Measurements from ENCODE around the gene ARHGAP15.
"Not testable (repeated sequence)": the region's sequence is repeated elsewhere in the genome, so short reads cannot be mapped to it uniquely, and the experiment has no call there.

The ARHGAP15 gene

DNA sequence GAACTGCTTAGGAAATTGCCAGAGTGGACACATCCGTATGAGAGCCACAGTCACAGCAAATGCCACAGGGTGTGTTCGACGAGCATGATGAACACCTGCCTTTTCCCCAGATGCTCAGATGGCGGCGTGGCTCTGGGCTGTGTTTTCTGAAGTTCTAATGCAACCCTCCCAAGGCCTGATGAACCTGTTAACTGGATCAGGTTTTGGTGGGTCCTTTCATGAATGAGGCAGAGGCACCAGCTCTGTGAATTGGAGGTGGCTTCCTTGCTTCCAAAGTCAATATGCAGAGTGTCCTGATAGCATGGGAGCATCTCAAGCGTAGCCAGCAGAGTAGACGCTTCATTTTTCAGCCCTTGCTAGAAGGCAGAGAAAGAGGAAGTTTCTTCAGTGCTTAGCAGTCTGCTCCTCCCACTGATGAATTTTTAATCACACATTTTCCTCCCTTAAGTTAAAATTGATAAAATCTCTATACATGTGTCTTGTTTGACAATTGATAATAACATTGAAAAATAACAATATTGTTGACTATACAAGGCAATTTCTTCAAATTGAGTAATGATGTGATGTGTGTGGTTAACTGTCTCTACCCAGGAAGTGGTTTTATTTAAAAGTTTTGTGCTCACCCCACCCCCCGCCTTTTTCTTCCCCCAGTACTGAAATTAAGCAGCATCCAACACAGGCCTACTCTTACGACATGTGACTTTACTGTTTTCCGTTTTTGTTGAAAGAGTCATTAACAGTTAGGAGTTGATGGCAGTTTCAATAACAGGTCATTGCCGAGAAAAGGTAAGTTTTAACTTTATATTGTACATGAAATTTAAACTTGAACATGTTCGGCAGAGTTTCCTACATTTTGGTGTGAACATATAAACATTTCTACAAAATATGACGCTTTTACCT, at the start of gene ARHGAP15:
Gene ARHGAP15, plus strand, starts transcription at position 739 of the 900 bp plus-strand sequence.
- DNase-seq, result peak; percentile 98
- in situ Hi-C loops (cut with MboI; ENCODE audit: low pct_unique_long_range_greater_than_20kb, low sequenced_read_pairs), result no loop called here

DNA sequence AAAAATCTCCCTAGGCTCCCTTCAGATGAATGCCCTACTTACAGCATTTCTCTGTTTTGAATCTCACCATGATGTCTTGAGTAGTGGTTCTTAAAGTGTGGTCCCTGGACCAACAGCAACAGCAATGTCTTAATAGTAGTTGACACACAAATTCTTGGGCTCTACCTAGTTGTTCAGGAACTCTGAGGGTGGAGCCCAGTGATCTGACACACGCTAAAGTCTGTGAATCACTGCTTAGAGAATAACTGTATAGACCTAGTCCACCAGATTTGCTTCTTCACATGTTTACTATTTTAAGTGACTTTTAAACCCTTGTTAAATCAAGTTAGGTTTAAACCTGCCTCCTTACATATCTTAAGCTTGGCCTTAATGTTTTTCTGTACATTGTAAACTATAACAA, 47.6 kb upstream of the ARHGAP15 start:
- no peak for DNase-seq
- in situ Hi-C loops (cut with MboI; ENCODE audit: low pct_unique_long_range_greater_than_20kb, low sequenced_read_pairs), result no loop called here

DNA sequence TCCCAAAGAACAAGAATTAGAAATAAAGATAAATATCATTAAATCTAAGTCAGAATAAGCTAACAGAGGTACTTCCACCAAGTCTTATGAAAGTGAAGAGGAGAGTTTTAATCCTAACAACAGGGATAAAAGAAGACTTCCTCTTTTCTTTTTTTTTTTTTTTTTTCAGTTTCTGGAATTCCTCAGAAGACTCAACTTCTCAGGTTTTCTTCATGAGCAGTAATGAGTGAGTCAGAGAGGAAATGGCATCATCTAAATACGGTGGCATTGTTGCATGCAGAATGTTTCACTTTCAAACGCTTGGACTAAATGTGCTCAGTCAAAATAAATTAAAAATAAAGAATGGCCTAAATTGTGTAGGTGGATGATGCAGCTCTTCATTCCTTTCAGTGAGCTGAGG, 45.6 kb upstream of the ARHGAP15 start:
- peak; percentile 32 for DNase-seq
- in situ Hi-C loops (cut with MboI; ENCODE audit: low pct_unique_long_range_greater_than_20kb, low sequenced_read_pairs), result no loop called here

DNA sequence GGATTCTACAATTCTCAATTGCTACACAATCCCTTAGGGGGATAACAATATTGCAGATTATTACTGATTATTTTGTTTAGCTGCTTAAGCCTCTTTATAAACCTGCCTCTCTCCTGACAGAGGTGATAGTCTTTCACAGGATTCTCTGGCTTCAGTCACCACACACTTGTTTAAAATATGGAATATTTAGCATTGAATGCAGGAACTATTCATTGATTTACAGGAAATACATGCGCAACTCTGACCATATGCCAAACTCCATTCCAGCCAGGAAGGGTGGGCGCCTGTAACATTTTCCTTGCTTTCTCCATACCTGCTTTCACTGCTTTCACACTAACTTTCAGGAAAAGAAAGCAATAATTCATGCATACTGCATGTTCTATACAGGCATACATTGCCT, 44.8 kb upstream of the ARHGAP15 start:
- DNase-seq, result no peak
- in situ Hi-C loops (cut with MboI; ENCODE audit: low pct_unique_long_range_greater_than_20kb, low sequenced_read_pairs), result no loop called here

DNA sequence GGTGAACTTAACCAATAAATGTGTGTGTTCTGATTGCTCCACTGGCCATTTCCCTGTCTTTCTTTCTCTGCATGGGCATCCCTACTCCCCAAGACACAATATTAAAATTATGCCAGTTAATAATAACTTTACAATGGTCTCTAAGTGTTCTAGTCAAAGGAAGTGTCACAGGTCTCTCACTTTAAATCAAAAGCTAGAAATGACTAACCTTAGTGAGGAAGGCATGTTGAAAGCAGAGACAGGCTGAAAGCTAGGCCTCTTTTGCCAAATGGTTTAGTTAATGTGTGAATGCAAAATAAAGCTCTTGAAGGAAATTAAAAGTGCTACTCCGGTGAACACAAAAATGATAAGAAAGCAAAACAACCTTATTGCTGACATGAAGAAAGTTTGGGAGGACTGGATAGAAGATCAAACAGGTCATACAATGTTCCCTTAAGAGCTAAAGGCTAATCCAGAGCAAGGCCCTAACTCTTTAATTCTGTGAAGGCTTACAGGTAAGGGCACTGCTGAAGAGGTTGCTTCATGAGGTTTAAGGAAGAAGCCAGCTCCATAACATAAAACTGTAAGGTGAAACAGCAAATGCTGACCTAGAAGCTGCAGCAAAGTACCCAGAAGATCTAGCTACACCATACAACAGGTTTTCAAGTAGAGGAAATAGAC, 44.0 kb upstream of the ARHGAP15 start:
- no peak for DNase-seq
- in situ Hi-C loops (cut with MboI; ENCODE audit: low pct_unique_long_range_greater_than_20kb, low sequenced_read_pairs), result no loop called here

DNA sequence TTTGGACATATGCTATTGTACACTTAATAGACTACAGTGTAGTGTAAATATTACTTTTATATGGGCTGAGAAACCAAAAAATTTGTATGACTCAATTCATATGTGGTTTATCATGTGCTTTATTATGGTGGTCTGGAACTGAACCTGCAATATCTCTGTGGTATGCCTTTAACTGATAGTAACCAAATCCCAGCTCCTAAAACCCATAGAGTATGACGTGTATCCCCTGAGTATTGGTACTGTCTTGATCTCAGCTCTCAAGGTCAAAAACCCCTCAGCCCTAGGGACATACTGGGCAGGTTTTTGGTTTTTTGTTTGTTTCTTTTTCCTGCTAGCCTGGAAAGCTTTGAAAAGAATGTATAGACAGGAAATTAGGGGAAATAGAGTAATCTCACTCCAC, 42.2 kb upstream of the ARHGAP15 start:
- in situ Hi-C loops (cut with MboI; ENCODE audit: low pct_unique_long_range_greater_than_20kb, low sequenced_read_pairs), result no loop called here
- DNase-seq, result no peak

DNA sequence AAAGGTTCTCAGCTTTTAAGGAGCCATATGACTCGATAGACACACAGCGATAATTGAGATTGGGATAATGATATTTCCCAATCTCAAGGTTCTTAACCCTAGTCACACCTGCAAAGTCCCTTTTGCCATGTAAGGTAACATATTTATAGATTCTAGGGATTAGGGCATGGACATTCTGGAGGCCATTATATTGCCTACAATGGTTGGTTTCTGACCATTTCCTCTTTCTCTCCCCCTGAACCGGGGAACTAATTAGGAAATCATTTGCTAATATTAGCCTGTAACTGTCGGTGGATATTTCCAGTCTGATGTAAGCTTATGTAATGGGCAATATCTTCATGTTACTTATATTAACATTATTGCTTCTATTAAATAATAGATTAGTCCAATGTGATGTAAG, 40.8 kb upstream of the ARHGAP15 start:
- DNase-seq, result no peak
- in situ Hi-C loops (cut with MboI; ENCODE audit: low pct_unique_long_range_greater_than_20kb, low sequenced_read_pairs), result no loop called here

DNA sequence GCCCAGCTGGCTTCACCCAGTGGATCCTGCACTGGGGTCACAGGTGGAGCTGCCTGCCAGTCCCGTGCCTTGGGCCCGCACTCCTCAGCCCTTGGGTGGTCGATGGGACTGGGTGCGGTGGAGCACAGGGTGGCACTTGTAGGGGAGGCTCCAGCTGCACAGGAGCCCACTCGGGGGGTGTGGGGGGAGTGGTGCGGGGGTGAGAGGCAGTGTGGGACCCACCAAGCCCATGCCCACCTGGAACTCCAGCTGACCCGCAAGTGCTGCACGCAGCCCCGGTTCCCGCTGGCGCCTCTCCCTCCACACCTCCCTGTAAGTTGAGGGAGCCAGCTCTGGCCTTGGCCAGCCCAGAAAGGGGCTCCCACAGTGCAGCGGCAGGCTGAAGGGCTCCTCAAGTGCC, 39.7 kb upstream of the ARHGAP15 start:
- in situ Hi-C loops (cut with MboI; ENCODE audit: low pct_unique_long_range_greater_than_20kb, low sequenced_read_pairs); DNase-seq: not testable (repeated sequence)

DNA sequence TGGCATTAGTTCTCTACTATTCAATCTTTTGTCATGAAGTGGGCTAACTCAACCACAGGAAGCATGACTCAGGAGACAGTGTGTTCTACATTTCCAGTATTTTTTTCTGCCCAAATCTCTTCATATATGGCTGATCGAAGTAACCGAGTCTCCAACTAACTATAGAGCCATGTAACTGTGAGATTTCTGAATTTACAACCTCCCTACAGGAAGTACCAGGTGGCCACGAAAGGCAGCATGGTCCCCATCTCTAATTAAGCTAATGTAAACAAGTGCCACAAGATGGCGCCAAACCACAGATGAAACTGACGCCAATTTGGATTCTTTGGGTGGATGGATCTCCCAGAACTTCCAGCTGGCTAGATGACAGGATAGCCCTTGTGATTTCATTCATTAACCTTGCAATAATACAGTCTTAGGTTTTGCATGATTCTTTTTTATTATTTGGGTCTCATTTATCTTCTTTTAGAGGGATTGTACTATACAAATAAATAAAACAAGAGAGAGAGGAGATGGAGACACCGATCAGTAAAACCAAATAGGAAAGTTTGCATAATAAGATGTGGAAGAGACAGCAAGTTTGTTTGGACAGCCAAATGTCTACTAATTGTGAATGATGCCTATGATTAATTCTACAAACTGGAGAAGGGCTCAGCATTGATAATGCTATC, 18.3 kb upstream of the ARHGAP15 start:
- in situ Hi-C loops (cut with MboI; ENCODE audit: low pct_unique_long_range_greater_than_20kb, low sequenced_read_pairs), result no loop called here
- peak; percentile 77 for DNase-seq

DNA sequence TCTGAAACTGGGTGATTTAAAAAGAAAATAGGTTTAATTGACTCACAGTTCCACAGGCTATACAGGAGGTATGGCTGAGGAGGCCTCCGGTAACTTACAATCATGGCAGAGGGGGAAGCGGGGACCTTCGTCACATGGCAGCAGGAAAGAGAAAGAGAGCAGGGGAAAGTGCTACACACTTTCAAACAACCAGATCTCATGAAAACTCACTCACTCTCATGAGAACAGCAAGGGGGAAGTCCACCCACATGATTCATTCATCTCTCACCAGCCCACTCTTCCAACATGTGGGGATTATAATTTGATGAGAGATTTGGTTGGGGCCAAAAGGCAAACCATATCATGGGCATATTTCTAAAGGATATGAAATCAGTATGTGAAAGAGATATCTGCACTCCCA, 12.0 kb upstream of the ARHGAP15 start:
- no peak for DNase-seq
- in situ Hi-C loops (cut with MboI; ENCODE audit: low pct_unique_long_range_greater_than_20kb, low sequenced_read_pairs), result no loop called here

DNA sequence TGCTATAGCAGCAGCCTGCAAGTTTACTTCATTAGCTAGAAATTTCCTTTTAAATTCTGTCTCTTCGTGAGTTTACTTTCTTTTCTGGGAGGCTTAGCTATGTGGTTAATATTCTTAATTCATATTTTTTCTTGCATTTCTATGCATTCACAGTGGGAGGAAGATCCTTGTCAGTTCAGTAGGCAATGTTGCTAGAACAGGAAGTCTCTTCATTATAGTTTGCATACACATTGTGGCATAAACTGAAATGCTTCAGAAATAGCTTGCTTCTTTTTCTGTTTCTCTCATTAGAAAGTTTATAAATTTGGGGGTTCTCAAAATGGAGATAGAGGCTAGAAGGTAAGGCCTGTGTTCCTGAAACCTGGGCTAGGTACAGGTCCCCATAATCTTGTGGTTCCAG, 8.1 kb upstream of the ARHGAP15 start:
- DNase-seq, result no peak
- in situ Hi-C loops (cut with MboI; ENCODE audit: low pct_unique_long_range_greater_than_20kb, low sequenced_read_pairs), result no loop called here

DNA sequence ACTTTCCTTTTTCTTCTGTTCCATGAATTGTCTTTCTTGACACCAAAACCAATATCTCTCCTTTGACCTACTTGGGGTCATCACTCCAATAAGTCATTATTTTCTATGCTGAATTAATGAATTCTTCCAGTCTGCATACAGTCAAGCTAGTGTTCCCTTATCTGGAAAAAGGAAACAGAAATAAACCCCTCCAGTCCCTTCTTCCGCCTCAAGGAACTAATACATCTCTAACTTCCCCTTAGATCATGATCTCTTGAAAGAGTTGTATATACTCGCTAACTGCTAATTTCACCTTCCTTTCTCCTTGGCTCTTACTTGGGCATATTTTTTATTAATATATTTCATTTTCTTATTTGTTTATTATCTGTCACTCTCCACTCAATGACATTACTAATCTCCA, 7.3 kb upstream of the ARHGAP15 start:
- in situ Hi-C loops (cut with MboI; ENCODE audit: low pct_unique_long_range_greater_than_20kb, low sequenced_read_pairs), result no loop called here
- peak; percentile 57 for DNase-seq

DNA sequence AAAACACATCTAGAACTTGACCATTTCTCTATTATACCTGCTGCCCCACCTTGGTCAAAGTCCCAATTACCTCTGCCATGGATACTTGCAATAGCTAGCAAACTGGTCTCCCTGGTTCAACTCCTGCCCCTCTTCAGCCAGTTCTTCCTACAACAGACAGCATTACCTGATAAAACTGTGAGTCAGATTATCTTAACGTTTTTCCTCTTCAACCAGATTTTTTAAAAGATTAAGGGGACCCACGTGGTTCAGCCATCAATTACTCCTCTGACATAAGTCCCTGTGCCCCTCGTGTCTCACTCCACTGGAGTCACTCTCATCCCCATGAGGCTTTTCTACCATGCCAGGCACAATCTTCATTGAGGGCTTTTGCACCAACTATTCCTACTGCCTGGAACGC, 5.3 kb upstream of the ARHGAP15 start:
- in situ Hi-C loops (cut with MboI; ENCODE audit: low pct_unique_long_range_greater_than_20kb, low sequenced_read_pairs), result no loop called here
- peak; percentile 21 for DNase-seq

DNA sequence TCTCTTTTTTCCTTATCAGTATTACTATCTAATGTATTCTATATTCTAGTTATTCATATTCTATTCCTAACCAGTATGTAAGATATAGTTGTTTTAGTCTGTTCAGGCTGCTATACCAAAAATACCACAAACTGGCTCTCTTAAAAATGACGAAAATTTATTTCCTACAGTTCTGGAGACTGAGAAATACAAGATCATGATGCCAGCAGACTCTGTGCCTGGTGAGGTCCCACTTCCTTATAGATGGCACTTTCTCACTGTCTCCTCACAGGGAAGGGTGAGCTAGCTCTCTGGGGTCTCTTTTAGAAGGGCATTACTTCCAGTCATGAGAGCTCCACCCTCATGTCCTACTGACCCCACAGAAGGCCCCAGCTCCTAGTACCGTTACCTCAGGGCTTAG, 4.8 kb upstream of the ARHGAP15 start:
- DNase-seq, result no peak

DNA sequence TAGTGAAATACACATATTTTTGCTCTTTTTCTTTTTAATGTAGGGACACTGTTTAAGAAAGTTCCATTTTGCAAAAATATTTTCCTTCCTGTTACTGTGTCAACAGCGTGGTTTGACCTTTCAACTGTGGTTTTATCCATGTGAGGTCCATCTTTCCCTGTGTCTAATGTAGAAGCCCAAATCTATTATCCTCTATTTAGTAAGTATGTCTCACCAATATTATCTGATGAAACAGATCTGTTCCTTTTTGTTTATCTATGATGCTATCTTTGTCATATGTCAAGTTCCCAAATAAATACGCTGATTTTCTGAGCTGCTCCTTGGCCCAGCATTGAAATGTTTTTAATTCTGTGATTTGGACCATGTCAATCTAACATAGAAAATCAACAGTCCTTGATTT, 3.5 kb upstream of the ARHGAP15 start:
- in situ Hi-C loops (cut with MboI; ENCODE audit: low pct_unique_long_range_greater_than_20kb, low sequenced_read_pairs), result no loop called here
- no peak for DNase-seq

More for the DNA sequence above, 4.8 kb upstream of the ARHGAP15 start:
- in situ Hi-C loops (cut with MboI; ENCODE audit: low pct_unique_long_range_greater_than_20kb, low sequenced_read_pairs), result no loop called here

DNA sequence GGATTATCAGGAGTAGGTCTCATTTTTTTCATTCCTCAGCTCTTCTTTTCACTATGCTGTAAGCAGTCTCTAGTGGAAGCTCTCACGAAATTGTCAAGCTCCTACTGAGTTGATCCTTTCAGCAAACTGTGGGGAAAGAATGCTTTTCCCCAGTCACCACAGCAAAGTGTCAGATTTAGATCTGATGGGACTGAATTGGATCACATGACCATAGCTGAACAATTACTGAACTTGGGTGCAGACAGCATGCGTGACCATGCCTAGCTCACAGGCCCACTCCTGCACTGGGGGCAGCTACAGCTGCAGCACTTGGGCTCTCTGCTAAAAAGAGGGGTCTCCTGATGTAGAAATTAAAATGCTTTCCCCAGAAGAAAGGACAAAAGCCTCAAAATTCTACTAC, 3.1 kb downstream of the ARHGAP15 start:
- in situ Hi-C loops (cut with MboI; ENCODE audit: low pct_unique_long_range_greater_than_20kb, low sequenced_read_pairs), result no loop called here
- peak; percentile 71 for DNase-seq

DNA sequence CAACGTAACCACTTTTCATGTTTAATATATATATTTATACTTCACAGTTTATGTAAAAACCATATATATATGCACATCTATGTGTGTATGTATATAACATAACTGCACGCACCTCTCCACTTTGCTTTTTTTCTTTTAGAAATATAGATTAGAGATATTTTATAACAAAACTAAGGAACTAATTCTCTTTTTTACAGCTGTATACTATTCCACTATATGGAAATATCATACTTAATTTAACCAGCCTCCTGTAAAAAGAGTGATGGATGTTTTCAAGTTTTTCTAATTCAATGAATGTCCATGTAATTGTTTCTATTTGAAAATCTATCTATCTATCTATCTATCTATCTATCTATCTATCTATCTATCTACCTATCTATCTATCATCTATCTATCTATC, 4.6 kb downstream of the ARHGAP15 start:
- no peak for DNase-seq
- in situ Hi-C loops (cut with MboI; ENCODE audit: low pct_unique_long_range_greater_than_20kb, low sequenced_read_pairs), result no loop called here

DNA sequence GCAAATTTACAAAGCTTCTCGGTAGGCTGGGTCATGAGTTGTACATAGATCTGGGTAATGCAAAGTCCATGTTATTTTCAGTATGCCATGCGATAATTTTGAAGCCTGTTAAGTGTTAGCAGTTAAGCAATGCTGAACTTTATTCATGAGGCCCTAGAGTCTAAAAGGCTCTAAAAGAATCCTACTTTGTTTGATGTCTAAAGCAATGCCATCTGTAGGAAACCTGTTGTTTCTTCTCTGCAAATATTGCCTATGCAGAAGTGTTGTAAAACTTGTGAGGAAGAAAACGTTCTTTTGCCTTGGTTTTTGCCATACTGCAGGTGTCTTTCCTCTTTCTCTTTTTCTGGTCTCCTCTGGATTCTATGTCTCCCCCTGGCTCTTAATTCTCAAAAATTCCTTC, 9.1 kb downstream of the ARHGAP15 start:
- in situ Hi-C loops (cut with MboI; ENCODE audit: low pct_unique_long_range_greater_than_20kb, low sequenced_read_pairs), result no loop called here
- DNase-seq, result no peak

DNA sequence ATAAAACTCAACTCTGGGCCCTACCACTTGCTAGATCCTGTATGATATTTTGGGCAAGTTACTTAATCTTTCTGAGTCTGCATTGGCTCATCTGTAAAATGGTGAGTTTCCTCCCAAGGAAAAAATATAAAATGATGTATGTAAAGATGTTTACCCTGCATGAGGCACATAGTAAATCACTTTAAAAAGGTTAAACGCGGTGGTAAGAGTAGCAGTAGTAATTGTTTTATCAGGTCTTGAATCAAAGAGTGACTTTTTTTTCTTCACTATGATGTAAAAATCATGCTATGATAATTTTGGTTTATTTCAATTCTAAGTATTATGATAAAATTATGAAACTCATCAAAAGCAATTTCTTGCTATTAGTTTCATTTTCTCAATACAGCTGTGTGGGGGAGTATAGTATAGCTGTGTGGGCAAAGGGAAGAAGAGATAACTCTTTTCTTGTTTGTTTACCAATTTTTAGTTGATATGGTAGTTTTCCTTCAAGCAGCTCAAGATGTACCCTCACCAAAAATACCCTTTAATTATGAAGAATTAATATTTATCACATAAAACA, 10.7 kb downstream of the ARHGAP15 start:
- in situ Hi-C loops (cut with MboI; ENCODE audit: low pct_unique_long_range_greater_than_20kb, low sequenced_read_pairs), result no loop called here
- DNase-seq, result no peak

All from KBM-7 (cell line).